Tibial nerve (tissue), 4 donors: ENCODE measurements around the gene RAPSN.

Experiments used
- CTCF ChIP-seq, 5 experiments: fragments of 200-600 bp in 3 of 5; fragments of 450-650 bp in 2 of 5; sonication (generic) in 3 of 5; IDR thresholded peaks; one replicate each; pipeline ENCODE4 v1.5.1; 2016 to 2019; ENCODE audit warnings: antibody characterized with exemption in 5 of 5, mild to moderate bottlenecking in 3 of 5, moderate library complexity in 2 of 5
- EP300 ChIP-seq, 2 donors: sonication (generic); formaldehyde crosslinking; IDR thresholded peaks; one replicate each; pipeline ENCODE4 v1.6.1; 2017; ENCODE audit warnings: antibody characterized with exemption in 2 of 2, mild to moderate bottlenecking in 1 of 2
- POLR2A ChIP-seq, 2 donors: fragments of 450-650 bp; IDR thresholded peaks; one replicate each; pipeline ENCODE4 v1.6.1; 2017; ENCODE audit warnings: antibody characterized with exemption in 2 of 2, mild to moderate bottlenecking in 2 of 2, moderate library complexity in 2 of 2

- TF ChIP-seq CTCF (IDR thresholded peaks at IDR 0.05) (no peak), POLR2A (IDR thresholded peaks at IDR 0.05) (no peak), EP300 (IDR thresholded peaks at IDR 0.05) (no peak)
These were observed 28.4 kb upstream of the RAPSN start for GRCh38 chr11:47477323-47477722.
